IMR-90 (cell line): ENCODE measurements around the gene ZNF618. TPM values are rescaled to one million over a fixed set of nuclear protein-coding genes. Genes with fewer than 3 reads are reported as not detected.

Experiments
- ATAC-seq: fragments of 200-7000 bp; cut with Tn5 transposase; 2 replicates; pipeline ENCODE4 v1.9.1; 2020; ENCODE audit warnings: low read depth, mild to moderate bottlenecking, moderate library complexity
- BruUV-seq: library from RNA; stranded (reverse); fragments of 400-500 nt; replicated peaks from 2 replicates; lab custom pipeline; 2021; lab: Mats Ljungman, UMichigan
- CTCF ChIA-PET: fragments of 300-600 bp; formaldehyde crosslinking; extraction: SDS; loops from one replicate; lab custom pipeline; 2021; ENCODE audit warnings: antibody characterized with exemption; lab: Yijun Ruan, JAX
- POLR2A ChIA-PET: fragments of 300-600 bp; sonication (Branson Sonifier 250); formaldehyde crosslinking; loops from one replicate; lab custom pipeline; 2022; ENCODE audit warnings: antibody characterized with exemption; ENCODE audit not compliant: unreplicated experiment; lab: Charles Lee
- DNase-seq: peaks from one replicate; pipeline ENCODE4 v3.0.0; 2013
- H2AFZ ChIP-seq: replicated peaks from 2 replicates; pipeline ENCODE3; 2013; ENCODE audit warnings: low read length, mild to moderate bottlenecking; ENCODE audit not compliant: poor library complexity
- H2AK5ac ChIP-seq: 2 replicates; pipeline ENCODE4 v1.6.1; 2013; ENCODE audit warnings: low read depth, low read length, inconsistent platforms
- H2AK9ac ChIP-seq: replicated peaks from 2 replicates; pipeline ENCODE3; 2013; ENCODE audit warnings: mild to moderate bottlenecking, low read depth, low read length, moderate library complexity; ENCODE audit not compliant: poor library complexity
- H2BK120ac ChIP-seq: 2 replicates; pipeline ENCODE4 v1.6.1; 2013; ENCODE audit warnings: low read depth, low read length, inconsistent platforms
- H2BK15ac ChIP-seq: 3 replicates; pipeline ENCODE4 v1.6.1; 2013; ENCODE audit warnings: low read depth, low read length, inconsistent platforms
- H2BK20ac ChIP-seq: 2 replicates; pipeline ENCODE4 v1.6.1; 2013; ENCODE audit warnings: low read depth, mild to moderate bottlenecking, inconsistent platforms, low read length, moderate library complexity
- H2BK5ac ChIP-seq: 2 replicates; pipeline ENCODE4 v1.6.1; 2013; ENCODE audit warnings: mild to moderate bottlenecking, low read depth, low read length, inconsistent platforms; ENCODE audit not compliant: poor library complexity, severe bottlenecking
- H3K14ac ChIP-seq: replicated peaks from 2 replicates; pipeline ENCODE4 v1.6.1; 2013; ENCODE audit warnings: low read depth, low read length, inconsistent platforms
- H3K18ac ChIP-seq: 2 replicates; pipeline ENCODE4 v1.6.1; 2013; ENCODE audit warnings: low read depth, low read length, control low read depth
- H3K23ac ChIP-seq: 2 replicates; pipeline ENCODE4 v1.6.1; 2013; ENCODE audit warnings: low read depth, low read length, inconsistent platforms
- H3K27ac ChIP-seq: 2 replicates; pipeline ENCODE4 v1.5.1; 2013; ENCODE audit warnings: mild to moderate bottlenecking, control low read depth, low read length; ENCODE audit not compliant: insufficient read depth
- H3K27me3 ChIP-seq: 2 replicates; pipeline ENCODE4 v1.6.1; 2013; ENCODE audit warnings: low read length; ENCODE audit not compliant: control insufficient read depth, insufficient read depth
- H3K36me3 ChIP-seq: 2 replicates; pipeline ENCODE4 v1.6.1; 2013; ENCODE audit warnings: low read length, mixed read lengths; ENCODE audit not compliant: control insufficient read depth, insufficient read depth
- H3K4ac ChIP-seq: 2 replicates; pipeline ENCODE4 v1.6.1; 2013; ENCODE audit warnings: low read depth, low read length, inconsistent platforms
- H3K4me1 ChIP-seq: 2 replicates; pipeline ENCODE4 v1.6.1; 2013; ENCODE audit warnings: low read length, mixed read lengths; ENCODE audit not compliant: control insufficient read depth, insufficient read depth
- H3K4me2 ChIP-seq: 2 replicates; pipeline ENCODE4 v1.6.1; 2013; ENCODE audit warnings: low read depth, mild to moderate bottlenecking, control low read depth, low read length, moderate library complexity
- H3K4me3 ChIP-seq: 2 replicates; pipeline ENCODE4 v1.5.1; 2013; ENCODE audit warnings: low read depth, mild to moderate bottlenecking, control low read depth, low read length, moderate library complexity; ENCODE audit not compliant: insufficient read depth
- H3K56ac ChIP-seq: 2 replicates; pipeline ENCODE4 v1.6.1; 2013; ENCODE audit warnings: low read length, inconsistent platforms; ENCODE audit not compliant: insufficient read depth; ENCODE audit errors: extremely low read depth
- H3K79me1 ChIP-seq, 2 experiments: 2 replicates each; pipeline ENCODE4 v1.6.1; 2013; ENCODE audit warnings: low read length in 2 of 2, inconsistent platforms in 1 of 2, low read depth in 1 of 2
- H3K9ac ChIP-seq: 2 replicates; pipeline ENCODE4 v1.6.1; 2013; ENCODE audit warnings: low read depth, low read length, control low read depth
- H3K9me1 ChIP-seq: 2 replicates; pipeline ENCODE4 v1.6.1; 2013; ENCODE audit warnings: low read length, inconsistent platforms; ENCODE audit not compliant: insufficient read depth
- H3K9me3 ChIP-seq: 2 replicates; pipeline ENCODE4 v1.6.1; 2013; ENCODE audit warnings: low read length; ENCODE audit not compliant: control insufficient read depth, insufficient read depth
- H4K20me1 ChIP-seq: 2 replicates; pipeline ENCODE4 v1.6.1; 2013; ENCODE audit warnings: low read length, inconsistent platforms; ENCODE audit not compliant: insufficient read depth
- H4K5ac ChIP-seq: 2 replicates; pipeline ENCODE4 v1.6.1; 2013; ENCODE audit warnings: mild to moderate bottlenecking, low read depth, low read length, control low read depth
- H4K8ac ChIP-seq, 2 experiments: 2 replicates each; pipeline ENCODE4 v1.6.1; 2013; ENCODE audit warnings: low read depth in 2 of 2, low read length in 2 of 2, control low read depth in 1 of 2, inconsistent platforms in 1 of 2
- H4K91ac ChIP-seq: 2 replicates; pipeline ENCODE4 v1.6.1; 2013; ENCODE audit warnings: low read depth, low read length, inconsistent platforms; ENCODE audit not compliant: insufficient read depth
- CEBPB ChIP-seq: IDR thresholded peaks from 2 replicates; pipeline ENCODE4 v1.6.1; 2012; ENCODE audit warnings: low read depth, low read length, improper control_type of control experiment
- RAD21 ChIP-seq: IDR thresholded peaks from 2 replicates; pipeline ENCODE4 v1.6.1; 2012; ENCODE audit warnings: low read length, improper control_type of control experiment
- RCOR1 ChIP-seq: IDR thresholded peaks from 2 replicates; pipeline ENCODE4 v1.6.1; 2012; ENCODE audit warnings: mild to moderate bottlenecking, low read length, improper control_type of control experiment; ENCODE audit not compliant: insufficient replicate concordance
- RFX5 ChIP-seq: IDR thresholded peaks from 2 replicates; pipeline ENCODE4 v1.8.0; 2012; ENCODE audit warnings: low read depth, mild to moderate bottlenecking, low read length, moderate library complexity
- USF2 ChIP-seq: fragments of 150-350 bp; IDR thresholded peaks from 2 replicates; pipeline ENCODE4 v1.6.1; 2017; ENCODE audit warnings: mild to moderate bottlenecking, antibody characterized with exemption, low read length, low read depth
- WGBS, 2 experiments: methylation state at CpG; one replicate each; pipeline versions ENCODE4 v1.1.5 to v1.1.7; 2013; ENCODE audit warnings: missing lambda C conversion rate in 2 of 2; ENCODE audit not compliant: insufficient read length in 1 of 2; ENCODE audit errors: extremely low coverage in 2 of 2; 5-methylcytosine and 5-hydroxymethylcytosine counted together
- dilution Hi-C: fragments of 300-500 bp; cut with HindIII; formaldehyde crosslinking; loops from one replicate; pipeline ENCODE4 v1.14.3; 2018; ENCODE audit warnings: low sequenced_read_pairs; ENCODE audit not compliant: unreplicated experiment
- in situ Hi-C: fragments of 300-500 bp; cut with MboI; formaldehyde crosslinking; loops from 3 replicates; pipeline ENCODE4 v1.14.3; 2019; ENCODE audit warnings: low sequenced_read_pairs, inconsistent platforms, mixed read lengths
- intact Hi-C: fragments of 100-400 bp; cut with micrococcal nuclease; formaldehyde crosslinking; loops from 2 replicates; pipeline ENCODE4 v1.10.0; 2022
- polyA plus RNA-seq, 3 experiments: library from polyadenylated mRNA; depleted of rRNA; stranded (reverse); fragments of >200 nt; gene quantifications; 2 replicates each; pipeline ENCODE4 v1.2.3, GENCODE V29; 2012; ENCODE audit warnings: low replicate concordance in 1 of 3
- total RNA-seq: library from RNA; depleted of rRNA; stranded (reverse); fragments of >200 nt; gene quantifications from 2 replicates; pipeline ENCODE4 v1.2.3, GENCODE V29; 2012

The ZNF618 gene
- total and polyA plus RNA-seq, 2 of the 4 experiments (the other 2 are of a cell fraction): 8.2 to 9.4 TPM

DNA sequence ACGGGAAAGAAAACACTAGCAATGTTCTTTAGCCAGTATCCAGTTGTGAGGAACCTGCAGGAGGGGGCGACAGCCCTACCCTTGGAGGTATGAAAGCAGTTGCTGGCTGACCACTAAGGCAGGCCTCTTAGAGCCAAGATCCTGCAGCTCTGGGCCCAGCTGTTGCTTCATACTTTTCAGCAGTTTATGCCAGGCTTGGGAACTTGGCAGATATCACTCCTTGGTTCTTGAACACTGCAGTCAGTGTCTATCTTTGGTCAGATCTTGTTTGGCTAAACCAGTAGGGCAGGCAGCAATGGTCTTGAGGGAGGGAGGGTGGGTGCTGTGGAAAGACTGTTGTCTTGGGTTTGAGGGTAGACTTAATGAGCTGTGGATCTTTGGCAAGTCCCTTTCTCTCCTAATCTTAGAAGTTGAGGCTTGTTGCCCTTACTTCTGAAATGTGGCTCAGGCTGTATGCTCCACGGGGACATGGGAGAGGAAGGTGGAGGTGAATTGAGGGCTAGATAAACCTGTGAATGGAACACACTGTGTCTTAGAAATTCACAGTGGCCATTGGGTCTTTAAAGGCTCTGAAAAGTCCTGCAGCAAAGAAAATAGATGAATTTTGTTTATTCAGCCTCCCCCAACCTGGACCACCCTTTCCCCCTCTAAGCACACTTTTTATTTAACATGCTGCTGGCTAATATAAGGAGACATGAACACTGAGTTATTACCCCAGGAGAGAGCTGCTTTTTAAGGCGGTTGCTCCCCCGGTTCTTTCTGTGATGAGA, 37.5 kb downstream of the ZNF618 start:
- H3K14ac ChIP-seq: no peak overlapping the region
- ATAC-seq (peak; percentile 56), DNase-seq (peak; percentile 28)
- no peak overlapping the region for H4K5ac ChIP-seq
- BruUV-seq: no TSS peak
- no peak overlapping the region for H3K4me3 ChIP-seq
- no peak overlapping the region for H4K8ac ChIP-seq
- TF ChIP-seq CEBPB (0 out of 2 replicates have a peak, but pooled peaks have one; percentile 3), USF2 (no peak), RCOR1 (no peak), RAD21 (no peak), RFX5 (no peak)
- H3K4me2 ChIP-seq: no peak overlapping the region
- no peak overlapping the region for H2AFZ ChIP-seq
- peaks cover 50 to 88% of the 10 kb centered on the region in 2 experiments for H3K79me1 ChIP-seq
- intact Hi-C loops: no loop called here
- CTCF ChIA-PET: no interaction called here
- no peak overlapping the region for H3K56ac ChIP-seq
- H3K27me3 ChIP-seq: no peaks in the 10 kb centered on the region
- 80% methylated on average over 1 of the region's 5 CpGs; no CpG with 5 or more reads in 1 of the 2 experiments for WGBS, 2 experiments
- H4K91ac ChIP-seq: no peak overlapping the region
- no peak overlapping the region for H3K4ac ChIP-seq
- H3K27ac ChIP-seq: no peak overlapping the region
- peaks cover 27% of the 10 kb centered on the region for H3K9me1 ChIP-seq
- no peak overlapping the region for H2BK120ac ChIP-seq
- dilution Hi-C loops: no loop called here
- no peaks in the 10 kb centered on the region for H3K9me3 ChIP-seq
- H3K23ac ChIP-seq: no peak overlapping the region
- peaks cover 3% of the 10 kb centered on the region; the same call in 1 of the 2 replicates for H3K4me1 ChIP-seq
- H2AK5ac ChIP-seq: no peak overlapping the region
- peaks cover 66% of the 10 kb centered on the region for H4K20me1 ChIP-seq
- POLR2A ChIA-PET: no interaction called here
- no peak overlapping the region for H3K18ac ChIP-seq
- no peak overlapping the region for H2BK15ac ChIP-seq
- H3K36me3 ChIP-seq: peaks cover 3% of the 10 kb centered on the region
- in situ Hi-C loops: no loop called here
- H2AK9ac ChIP-seq: no peak overlapping the region
- no peak overlapping the region for H2BK20ac ChIP-seq
- H2BK5ac ChIP-seq: no peak overlapping the region
- H3K9ac ChIP-seq: no peak overlapping the region
